ENCODE measurements around the gene LHB. TPM values are rescaled to one million over a fixed set of nuclear protein-coding genes. Genes with fewer than 3 reads are reported as not detected.
"Not testable (repeated sequence)": the region's sequence is repeated elsewhere in the genome, so short reads cannot be mapped to it uniquely, and the experiment has no call there.

The LHB gene
- total RNA-seq, 1 donor = not detected

GRCh38 chr19:49042177-49042576, 25.3 kb upstream of the LHB start:
- no peak for TF ChIP-seq CTCF (IDR thresholded peaks at IDR 0.05; ENCODE audit: insufficient read depth, low read length)
- no peak for DNase-seq (ENCODE audit: low read depth)
- no peak overlapping the region for H3K4me3 ChIP-seq (ENCODE audit: low read depth, low read length)

GRCh38 chr19:49039736-49040135, 22.8 kb upstream of the LHB start:
- not testable (repeated sequence) for DNase-seq (ENCODE audit: low read depth); H3K4me3 ChIP-seq (ENCODE audit: low read depth, low read length)

GRCh38 chr19:49038557-49039276, 21.8 kb upstream of the LHB start:
- H3K4me3 ChIP-seq (ENCODE audit: low read depth, low read length) = not testable (repeated sequence)
- peak; percentile 42 for DNase-seq (ENCODE audit: low read depth)

GRCh38 chr19:49038111-49038510, 21.2 kb upstream of the LHB start:
- not testable (repeated sequence) for H3K4me3 ChIP-seq (ENCODE audit: low read depth, low read length); DNase-seq (ENCODE audit: low read depth)

GRCh38 chr19:49036815-49037214, 19.9 kb upstream of the LHB start, which contains the start of gene CGB1:
CGB1 (minus strand) TSS chr19:49036895; CDS start chr19:49036711, 184 bp downstream.
- not testable (repeated sequence) for DNase-seq (ENCODE audit: low read depth); H3K4me3 ChIP-seq (ENCODE audit: low read depth, low read length)
- TF ChIP-seq CTCF (IDR thresholded peaks at IDR 0.05; ENCODE audit: insufficient read depth, low read length) = peak; percentile 52

GRCh38 chr19:49031642-49032301, 14.9 kb upstream of the LHB start, which contains the start of gene CGB2:
CGB2 (plus strand) TSS chr19:49031890; CDS start chr19:49032096, 206 bp downstream.
- TF ChIP-seq CTCF (IDR thresholded peaks at IDR 0.05; ENCODE audit: insufficient read depth, low read length) = peak; percentile 31
- H3K4me3 ChIP-seq (ENCODE audit: low read depth, low read length); DNase-seq (ENCODE audit: low read depth): not testable (repeated sequence)

GRCh38 chr19:49030323-49030722, 13.4 kb upstream of the LHB start:
- H3K4me3 ChIP-seq (ENCODE audit: low read depth, low read length); DNase-seq (ENCODE audit: low read depth): not testable (repeated sequence)

- not testable (repeated sequence) for DNase-seq (ENCODE audit: low read depth); H3K4me3 ChIP-seq (ENCODE audit: low read depth, low read length)
Observed at GRCh38 chr19:49029749-49030148, 12.9 kb upstream of the LHB start.

- not testable (repeated sequence) for DNase-seq (ENCODE audit: low read depth); H3K4me3 ChIP-seq (ENCODE audit: low read depth, low read length)
Observed at GRCh38 chr19:49028686-49029085, 11.8 kb upstream of the LHB start.

GRCh38 chr19:49025599-49025998, 8.7 kb upstream of the LHB start:
- not testable (repeated sequence) for H3K4me3 ChIP-seq (ENCODE audit: low read depth, low read length); DNase-seq (ENCODE audit: low read depth)

- not testable (repeated sequence) for H3K4me3 ChIP-seq (ENCODE audit: low read depth, low read length); DNase-seq (ENCODE audit: low read depth)
Observed at GRCh38 chr19:49025088-49025487, 8.2 kb upstream of the LHB start.

- not testable (repeated sequence) for DNase-seq (ENCODE audit: low read depth); H3K4me3 ChIP-seq (ENCODE audit: low read depth, low read length)
Observed at GRCh38 chr19:49024233-49024632, 7.3 kb upstream of the LHB start, which contains the start of gene CGB3. CGB3 (minus strand) TSS chr19:49024333; CDS start chr19:49023971, 362 bp downstream.
